Right renal pelvis (tissue), 4 donors: ENCODE measurements around the gene PRR22. TPM values are rescaled to one million over a fixed set of nuclear protein-coding genes. Genes with fewer than 3 reads are reported as not detected.
"Not testable (repeated sequence)": the region's sequence is repeated elsewhere in the genome, so short reads cannot be mapped to it uniquely, and the experiment has no call there.

Experiments used
- DNase-seq, 4 donors: peaks; one replicate each; pipeline ENCODE4 v3.0.0-alpha.2; 2013; ENCODE audit warnings: low read depth in 4 of 4, low spot score in 3 of 4, missing footprints in 1 of 4
- polyA plus RNA-seq, 4 donors: library from polyadenylated mRNA; unstranded; fragments of 120-200 nt; gene quantifications; one replicate each; pipeline ENCODE4 v1.2.1, GENCODE V29; 2013; ENCODE audit not compliant: insufficient read length in 4 of 4

Gene PRR22
- polyA plus RNA-seq, 4 donors: 1.7 to 4.5 (median 3.1) TPM

- DNase-seq: no peak
Measured at GRCh38 chr19:5765220-5765619, 19.3 kb downstream of the PRR22 start.

DNA sequence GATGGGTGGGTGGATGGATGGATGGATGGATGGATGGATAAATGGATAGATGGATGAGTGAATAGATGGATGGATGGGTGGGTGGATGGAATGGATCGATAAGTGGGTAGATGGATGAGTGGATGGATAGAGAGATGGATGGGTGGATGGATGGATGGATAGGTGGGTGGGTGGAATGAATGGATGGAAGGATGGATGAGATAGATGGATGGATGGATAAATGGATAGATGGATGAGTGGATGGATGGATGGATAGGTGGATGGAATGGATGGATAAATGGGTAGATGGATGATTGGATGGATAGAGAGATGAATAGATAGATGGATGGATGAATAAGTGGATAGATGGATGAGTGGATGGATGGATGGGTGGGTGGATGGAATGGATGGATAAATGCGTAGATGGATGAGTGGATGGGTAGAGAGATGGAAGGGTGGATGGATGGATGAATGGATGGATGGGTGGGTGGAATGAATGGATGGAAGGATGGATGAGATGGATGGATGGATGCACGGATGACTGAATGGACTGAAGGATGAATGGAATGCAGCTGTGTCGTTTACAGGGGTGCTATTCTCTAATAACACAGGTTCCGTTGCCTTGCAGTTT lies 21.8 kb downstream of the PRR22 start:
- no peak for DNase-seq

DNA sequence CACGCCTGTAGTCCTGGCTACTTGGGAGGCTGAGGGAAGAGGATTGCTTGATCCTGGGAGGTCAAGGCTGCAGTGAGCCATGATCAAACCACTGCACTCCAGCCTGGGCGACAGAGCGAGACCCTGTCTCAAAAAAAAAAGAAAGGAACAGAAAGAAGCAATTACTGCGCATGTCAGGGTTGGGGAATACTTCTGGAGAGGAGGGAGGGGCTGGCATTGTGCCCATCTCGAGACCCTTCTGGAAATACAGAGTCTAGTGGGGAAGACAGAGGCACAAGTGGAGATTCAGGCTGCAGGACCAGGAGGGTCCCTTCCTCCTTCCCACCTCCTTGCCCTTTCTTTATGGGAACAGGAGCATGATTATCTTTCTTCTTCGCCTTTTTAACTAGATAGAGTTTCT lies 30.8 kb downstream of the PRR22 start:
- DNase-seq: no peak

DNA sequence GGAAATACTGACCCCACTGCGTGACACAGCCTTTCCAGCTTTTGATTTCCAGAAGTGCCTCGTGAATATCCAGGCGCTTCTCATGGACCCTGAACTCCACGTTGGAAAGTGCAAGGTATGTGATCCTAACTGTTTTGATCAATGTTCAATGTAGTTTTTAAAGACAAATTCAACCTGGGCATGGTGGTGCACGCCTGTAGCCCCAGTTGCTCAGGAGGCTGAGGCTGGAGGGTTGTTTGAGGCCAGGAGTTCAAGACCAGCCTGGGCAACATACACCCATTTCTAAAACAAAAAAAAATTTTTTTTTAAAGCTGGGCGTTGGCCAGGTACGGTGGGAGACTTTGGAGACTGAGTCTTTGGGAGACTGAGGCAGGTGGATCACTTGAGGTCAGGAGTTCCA lies 32.8 kb downstream of the PRR22 start:
- DNase-seq: no peak

GRCh38 chr19:5749505-5749904 lies 35.0 kb downstream of the PRR22 start:
- no peak for DNase-seq

DNA sequence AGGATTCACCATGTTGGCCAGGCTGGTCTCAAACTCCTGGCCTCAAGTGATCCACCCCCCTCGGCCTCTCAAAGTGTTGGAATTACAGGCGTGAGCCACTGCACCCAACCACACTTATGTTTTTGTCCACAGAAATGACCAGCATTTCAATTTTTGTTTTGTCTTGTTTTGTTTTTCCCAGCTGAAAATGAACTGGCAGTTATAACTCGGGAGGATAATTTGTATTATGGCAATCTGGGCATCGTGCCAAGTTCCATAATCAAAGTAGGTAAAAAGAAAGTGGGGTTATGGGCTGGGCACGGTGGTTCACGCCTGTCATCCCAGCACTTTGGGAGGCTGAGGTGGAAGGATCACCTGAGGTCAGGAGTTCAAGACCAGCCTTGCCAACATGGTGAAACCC lies 35.6 kb downstream of the PRR22 start:
- not testable (repeated sequence) for DNase-seq

GRCh38 chr19:5744999-5745398 lies 39.5 kb downstream of the PRR22 start:
- DNase-seq: not testable (repeated sequence)

- no peak for DNase-seq
Measured at GRCh38 chr19:5743630-5744029, 40.9 kb downstream of the PRR22 start.

DNA sequence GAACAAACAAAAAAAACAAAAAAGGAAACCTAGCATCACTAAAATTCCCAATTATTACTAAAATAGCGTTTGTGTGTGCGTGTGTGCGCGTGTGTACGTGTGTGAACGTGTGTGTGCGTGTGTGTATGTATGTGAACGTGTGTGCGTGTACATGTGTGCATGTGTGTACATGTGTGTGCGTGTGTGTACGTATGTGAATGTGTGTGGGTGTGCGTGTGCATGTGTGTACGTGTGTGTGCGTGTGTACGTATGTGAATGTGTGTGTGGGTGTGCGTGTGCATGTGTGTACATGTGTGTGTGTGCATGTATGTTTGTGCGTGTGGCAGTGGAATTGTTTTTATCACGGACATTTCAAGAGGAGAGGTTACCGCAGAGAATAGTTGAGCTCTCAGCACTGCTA lies 42.5 kb downstream of the PRR22 start:
- no peak for DNase-seq

DNA sequence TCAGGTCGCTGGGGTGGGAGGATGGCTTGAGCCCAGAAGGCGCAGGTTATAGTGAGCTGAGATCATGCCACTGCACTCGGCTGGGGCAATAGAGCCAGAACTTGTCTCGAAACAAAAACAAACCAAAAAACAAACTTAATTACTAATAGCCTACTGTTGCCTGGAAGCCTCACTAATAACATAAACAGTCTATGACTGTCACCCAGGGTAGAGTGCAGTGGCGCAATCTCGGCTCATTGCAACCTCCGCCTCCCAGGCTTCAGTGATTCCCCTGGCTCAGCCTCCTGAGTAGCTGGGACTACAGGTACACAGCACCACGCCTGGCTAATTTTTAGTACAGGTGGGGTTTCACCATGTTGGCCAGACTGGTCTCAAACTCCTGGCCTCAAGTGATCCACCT lies 46.1 kb downstream of the PRR22 start:
- no peak for DNase-seq

DNA sequence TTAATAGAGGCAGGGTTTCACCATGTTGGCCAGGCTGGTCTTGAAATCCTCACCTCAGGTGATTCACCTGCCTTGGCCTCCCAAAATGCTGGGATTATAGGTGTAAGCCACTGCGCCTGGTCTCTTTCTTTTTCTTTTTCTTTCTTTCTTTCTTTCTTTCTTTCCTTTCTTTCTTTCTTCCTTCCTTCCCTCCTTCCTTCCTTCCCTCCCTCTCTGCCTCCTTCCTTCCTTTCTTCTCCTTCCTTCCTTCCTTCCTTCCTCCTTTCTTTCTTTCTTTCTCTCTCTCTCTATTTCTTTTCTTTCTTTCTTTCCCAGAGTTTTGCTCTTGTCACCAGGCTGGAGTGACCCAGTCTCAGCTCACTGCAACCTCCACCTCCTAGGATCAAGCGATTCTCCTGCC lies 51.4 kb downstream of the PRR22 start:
- DNase-seq: not testable (repeated sequence)

Other genes starting within 250 kb of the PRR22 start
- gene TINCR, start 216.8 kb downstream of the PRR22 start, polyA plus RNA-seq: 1 to 10 TPM in 1 of 4 donors, under 1 TPM in 3; 0.18 to 1.1 (median 0.55) TPM
- 10 to 100 TPM; 66.0 to 88.8 (median 67.8) TPM for gene SAFB2, start 162.0 kb downstream of the PRR22 start, polyA plus RNA-seq
- gene SAFB, start 161.7 kb downstream of the PRR22 start, polyA plus RNA-seq: 100 to 1,000 TPM; 135 to 176 (median 154) TPM
- gene MICOS13, start 104.2 kb downstream of the PRR22 start, polyA plus RNA-seq: 10 to 100 TPM; 34.0 to 57.9 (median 38.4) TPM
- gene HSD11B1L, start 103.7 kb downstream of the PRR22 start, polyA plus RNA-seq: 10 to 100 TPM in 1 of 4 donors, 1 to 10 TPM in 3; 9.1 to 13.2 (median 9.7) TPM
- gene RPL36, start 94.5 kb downstream of the PRR22 start, polyA plus RNA-seq: 100 to 1,000 TPM; 518 to 872 (median 555) TPM
- gene LONP1, start 64.6 kb downstream of the PRR22 start, polyA plus RNA-seq: 10 to 100 TPM; 45.2 to 66.4 (median 50.1) TPM
- gene CATSPERD, start 64.1 kb downstream of the PRR22 start, polyA plus RNA-seq: under 1 TPM in 1 of 4 donors, not detected in 3; 0.08 TPM
- 10 to 100 TPM; 19.5 to 33.1 (median 24.3) TPM for gene DUS3L, start 6.4 kb upstream of the PRR22 start, polyA plus RNA-seq
- 1 to 10 TPM; 2.2 to 4.2 (median 2.6) TPM for gene NRTN, start 20.3 kb upstream of the PRR22 start, polyA plus RNA-seq
- gene FUT6, start 55.0 kb upstream of the PRR22 start, polyA plus RNA-seq: 10 to 100 TPM in 3 of 4 donors, 1 to 10 TPM in 1; 6.9 to 14.2 (median 10.8) TPM
- under 1 TPM; 0.25 to 0.70 (median 0.52) TPM for gene FUT3, start 66.7 kb upstream of the PRR22 start, polyA plus RNA-seq
- gene FUT5, start 85.8 kb upstream of the PRR22 start, polyA plus RNA-seq: under 1 TPM in 1 of 4 donors, not detected in 3; 0.04 TPM
- gene NDUFA11, start 119.0 kb upstream of the PRR22 start, polyA plus RNA-seq: 100 to 1,000 TPM; 146 to 245 (median 156) TPM
- gene VMAC, start 120.1 kb upstream of the PRR22 start, polyA plus RNA-seq: 1 to 10 TPM; 5.1 to 6.7 (median 5.9) TPM
- 10 to 100 TPM; 23.3 to 44.2 (median 29.1) TPM for gene CAPS, start 129.5 kb upstream of the PRR22 start, polyA plus RNA-seq
- 10 to 100 TPM; 71.9 to 79.8 (median 75.2) TPM for gene RANBP3, start 193.4 kb upstream of the PRR22 start, polyA plus RNA-seq